DND-41 (cell line): ENCODE data around the gene PGM5.

Experiments
- ATAC-seq: fragments of 200-7000 bp; cut with Tn5 transposase; 3 replicates; pipeline ENCODE4 v1.9.1; 2021; ENCODE audit warnings: low read depth; ENCODE audit not compliant: insufficient read depth
- DNase-seq: peaks from one replicate; pipeline ENCODE4 v3.0.0-alpha.2; 2020
- H2AFZ ChIP-seq: 2 replicates; pipeline ENCODE4 v1.6.0; 2012; ENCODE audit warnings: low read depth, low read length
- H3K27ac ChIP-seq: 2 replicates; pipeline ENCODE4 v1.5.1; 2012; ENCODE audit warnings: low read length, inconsistent platforms
- H3K27me3 ChIP-seq: fragments of 200-600 bp; sonication (generic); 2 replicates; pipeline ENCODE4 v1.6.0; 2012; ENCODE audit warnings: low read length, mild to moderate bottlenecking, inconsistent platforms; ENCODE audit not compliant: insufficient read depth, poor library complexity
- H3K36me3 ChIP-seq: 2 replicates; pipeline ENCODE4 v1.5.1; 2012; ENCODE audit warnings: low read length, inconsistent platforms; ENCODE audit not compliant: insufficient read depth
- H3K4me1 ChIP-seq: 2 replicates; pipeline ENCODE4 v1.5.1; 2012; ENCODE audit warnings: mild to moderate bottlenecking, low read length; ENCODE audit not compliant: insufficient read depth
- H3K4me2 ChIP-seq: 2 replicates; pipeline ENCODE4 v1.6.0; 2012; ENCODE audit warnings: mild to moderate bottlenecking, moderate library complexity, low read length, inconsistent platforms; ENCODE audit not compliant: insufficient read depth
- H3K4me3 ChIP-seq, 2 experiments: fragments of 200-600 bp in 1 of 2; shearing (Covaris generic) in 1 of 2; 2 replicates each; pipeline ENCODE4 v1.5.1; 2012 to 2016; ENCODE audit warnings: inconsistent platforms in 2 of 2, low read length in 2 of 2, mild to moderate bottlenecking in 2 of 2, low read depth in 1 of 2, moderate library complexity in 1 of 2
- H3K79me2 ChIP-seq: 2 replicates; pipeline ENCODE4 v1.6.0; 2012; ENCODE audit warnings: low read length, inconsistent platforms; ENCODE audit not compliant: insufficient read depth
- H3K9ac ChIP-seq: 2 replicates; pipeline ENCODE4 v1.6.0; 2012; ENCODE audit warnings: low read depth, mild to moderate bottlenecking, inconsistent platforms, low read length, moderate library complexity
- H3K9me3 ChIP-seq: 2 replicates; pipeline ENCODE4 v1.5.1; 2012; ENCODE audit warnings: low read length, moderate library complexity, mild to moderate bottlenecking, inconsistent platforms; ENCODE audit not compliant: insufficient read depth, severe bottlenecking
- H4K20me1 ChIP-seq: 2 replicates; pipeline ENCODE4 v1.6.0; 2012; ENCODE audit warnings: low read length; ENCODE audit not compliant: insufficient read depth
- EZH2 ChIP-seq: IDR thresholded peaks from 3 replicates; pipeline ENCODE4 v1.6.1; 2012; ENCODE audit warnings: borderline replicate concordance, low read depth, mild to moderate bottlenecking, moderate library complexity, low read length, inconsistent platforms; ENCODE audit not compliant: severe bottlenecking
- TF ChIP-seq, protein P1 (sequence below): IDR thresholded peaks from 2 replicates; pipeline ENCODE4 v1.5.1; 2012; ENCODE audit warnings: borderline replicate concordance, low read length, moderate library complexity, mild to moderate bottlenecking; ENCODE audit not compliant: poor library complexity, severe bottlenecking; ENCODE audit errors: extremely low read depth

Gene PGM5

DNA sequence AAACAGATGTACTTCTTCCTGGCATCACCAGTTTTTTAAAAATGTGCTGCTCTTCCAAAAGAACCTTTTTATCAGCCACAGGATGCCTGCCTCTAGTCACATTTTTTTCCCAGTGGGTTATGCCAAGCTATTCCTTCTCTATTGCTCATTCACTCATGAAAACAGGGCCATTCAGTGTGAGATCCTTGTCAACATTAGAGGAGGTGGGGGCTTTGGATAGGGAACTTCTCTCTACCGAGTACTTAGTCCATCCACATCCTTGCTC is 181.1 kb downstream of the PGM5 start:
- H3K27ac ChIP-seq = no peak overlapping the region
- DNase-seq (no peak), ATAC-seq (no peak)
- no peaks in the 10 kb centered on the region for H3K4me1 ChIP-seq
- H3K4me2 ChIP-seq = no peak overlapping the region
- H3K9me3 ChIP-seq = no peaks in the 10 kb centered on the region
- no peaks in the 10 kb centered on the region for H3K79me2 ChIP-seq
- H4K20me1 ChIP-seq = no peaks in the 10 kb centered on the region
- no peak overlapping the region for H2AFZ ChIP-seq
- H3K27me3 ChIP-seq = no peaks in the 10 kb centered on the region
- TF ChIP-seq EZH2 = no peak
- TF ChIP-seq, protein P1, sequence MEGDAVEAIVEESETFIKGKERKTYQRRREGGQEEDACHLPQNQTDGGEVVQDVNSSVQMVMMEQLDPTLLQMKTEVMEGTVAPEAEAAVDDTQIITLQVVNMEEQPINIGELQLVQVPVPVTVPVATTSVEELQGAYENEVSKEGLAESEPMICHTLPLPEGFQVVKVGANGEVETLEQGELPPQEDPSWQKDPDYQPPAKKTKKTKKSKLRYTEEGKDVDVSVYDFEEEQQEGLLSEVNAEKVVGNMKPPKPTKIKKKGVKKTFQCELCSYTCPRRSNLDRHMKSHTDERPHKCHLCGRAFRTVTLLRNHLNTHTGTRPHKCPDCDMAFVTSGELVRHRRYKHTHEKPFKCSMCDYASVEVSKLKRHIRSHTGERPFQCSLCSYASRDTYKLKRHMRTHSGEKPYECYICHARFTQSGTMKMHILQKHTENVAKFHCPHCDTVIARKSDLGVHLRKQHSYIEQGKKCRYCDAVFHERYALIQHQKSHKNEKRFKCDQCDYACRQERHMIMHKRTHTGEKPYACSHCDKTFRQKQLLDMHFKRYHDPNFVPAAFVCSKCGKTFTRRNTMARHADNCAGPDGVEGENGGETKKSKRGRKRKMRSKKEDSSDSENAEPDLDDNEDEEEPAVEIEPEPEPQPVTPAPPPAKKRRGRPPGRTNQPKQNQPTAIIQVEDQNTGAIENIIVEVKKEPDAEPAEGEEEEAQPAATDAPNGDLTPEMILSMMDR = no peak
- no peak overlapping the region for H3K4me3 ChIP-seq
- H3K36me3 ChIP-seq = no peaks in the 10 kb centered on the region
- no peak overlapping the region for H3K9ac ChIP-seq

GRCh38 chr9:68538200-68538599 is 181.8 kb downstream of the PGM5 start:
- Histone ChIP-seq H3K4me3 (no peak overlapping the region), H3K4me1 (no peaks in the 10 kb centered on the region), H3K27ac (no peak overlapping the region), H3K79me2 (no peaks in the 10 kb centered on the region), H3K4me2 (no peak overlapping the region), H3K9me3 (no peaks in the 10 kb centered on the region), H3K27me3 (no peaks in the 10 kb centered on the region), H3K9ac (no peak overlapping the region), H2AFZ (no peak overlapping the region), H3K36me3 (no peaks in the 10 kb centered on the region), H4K20me1 (no peaks in the 10 kb centered on the region)
- DNase-seq = no peak
- ATAC-seq = no peak
- TF ChIP-seq, protein P1 = no peak
- no peak for TF ChIP-seq EZH2

GRCh38 chr9:68540712-68541535 is 184.5 kb downstream of the PGM5 start, which contains the start of gene TMEM252:
TMEM252 (minus strand) TSS chr9:68540883; CDS start chr9:68540814, 69 bp downstream.
- Histone ChIP-seq H3K9me3 (no peaks in the 10 kb centered on the region), H2AFZ (no peak within 1 kb of the TSS), H3K27ac (no peak within 1 kb of the TSS), H3K27me3 (no peaks in the 10 kb centered on the region), H3K9ac (no peak within 1 kb of the TSS), H3K4me1 (no peaks in the 10 kb centered on the region), H3K36me3 (no peaks in the 10 kb centered on the region), H3K4me3 (no peak within 1 kb of the TSS), H3K79me2 (no peaks in the 10 kb centered on the region), H4K20me1 (no peaks in the 10 kb centered on the region), H3K4me2 (no peak within 1 kb of the TSS)
- ATAC-seq (no peak), DNase-seq (no peak)
- TF ChIP-seq EZH2 = no peak
- TF ChIP-seq, protein P1 = no peak
